NCI-H460 (cell line): ENCODE measurements around the gene PLXDC2. TPM values are rescaled to one million over a fixed set of nuclear protein-coding genes. Genes with fewer than 3 reads are reported as not detected.

Source experiments
- DNase-seq: peaks from one replicate; pipeline ENCODE4 v3.0.0-alpha.2; 2016; ENCODE audit warnings: low read depth; ENCODE audit errors: extremely low read depth
- small RNA-seq, 2 experiments: library from RNA; depleted of rRNA; stranded (forward); fragments of <200 nt; gene quantifications; one replicate each; pipeline ENCODE3, GENCODE V24; 2014
- total RNA-seq: library from RNA; depleted of rRNA; stranded (reverse); fragments of >200 nt; shearing (Covaris generic); gene quantifications from 2 replicates; pipeline ENCODE4 v1.2.3, GENCODE V29; 2014

Gene PLXDC2
- total RNA-seq, 1 experiment from 2014 or later, result 0.07 TPM

DNA sequence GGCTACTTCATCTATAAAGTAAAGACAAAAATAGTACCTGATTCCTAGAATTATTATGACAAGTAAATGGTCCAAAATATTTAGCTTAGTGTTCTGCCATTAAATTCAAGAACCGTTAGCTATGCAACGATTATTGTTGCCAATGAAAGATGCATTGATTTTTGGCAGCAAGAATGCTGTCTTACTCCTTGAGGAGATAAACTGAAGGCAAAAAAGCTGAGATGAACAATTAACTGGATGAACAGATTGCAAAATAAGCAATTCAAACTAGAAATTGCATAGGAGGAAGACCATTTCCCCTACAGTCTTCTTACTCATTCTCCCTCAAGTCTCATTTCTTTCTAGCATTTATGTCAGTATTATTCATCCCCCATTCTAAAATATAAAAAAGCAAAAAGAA, 484.5 kb downstream of the PLXDC2 start:
- DNase-seq, result no peak

DNA sequence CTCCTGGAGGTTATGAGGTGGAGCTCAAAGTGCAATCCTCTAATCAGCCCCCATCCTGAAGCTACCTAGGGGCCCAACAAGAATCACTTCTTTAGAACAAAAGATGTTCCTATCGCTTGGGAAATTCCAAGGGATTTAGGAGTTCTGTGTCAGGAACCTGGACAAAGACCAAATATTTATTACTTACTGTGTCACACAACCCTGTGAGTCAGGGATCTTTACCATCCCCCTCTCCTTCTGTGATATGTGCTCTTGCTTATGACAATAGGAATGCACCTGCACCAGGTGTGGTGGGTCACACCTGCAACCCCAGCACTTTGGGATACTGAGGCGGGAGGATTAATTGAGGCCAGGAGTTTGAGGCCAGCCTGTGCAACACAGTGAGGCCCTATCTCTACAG, 485.8 kb downstream of the PLXDC2 start:
- no peak for DNase-seq

DNA sequence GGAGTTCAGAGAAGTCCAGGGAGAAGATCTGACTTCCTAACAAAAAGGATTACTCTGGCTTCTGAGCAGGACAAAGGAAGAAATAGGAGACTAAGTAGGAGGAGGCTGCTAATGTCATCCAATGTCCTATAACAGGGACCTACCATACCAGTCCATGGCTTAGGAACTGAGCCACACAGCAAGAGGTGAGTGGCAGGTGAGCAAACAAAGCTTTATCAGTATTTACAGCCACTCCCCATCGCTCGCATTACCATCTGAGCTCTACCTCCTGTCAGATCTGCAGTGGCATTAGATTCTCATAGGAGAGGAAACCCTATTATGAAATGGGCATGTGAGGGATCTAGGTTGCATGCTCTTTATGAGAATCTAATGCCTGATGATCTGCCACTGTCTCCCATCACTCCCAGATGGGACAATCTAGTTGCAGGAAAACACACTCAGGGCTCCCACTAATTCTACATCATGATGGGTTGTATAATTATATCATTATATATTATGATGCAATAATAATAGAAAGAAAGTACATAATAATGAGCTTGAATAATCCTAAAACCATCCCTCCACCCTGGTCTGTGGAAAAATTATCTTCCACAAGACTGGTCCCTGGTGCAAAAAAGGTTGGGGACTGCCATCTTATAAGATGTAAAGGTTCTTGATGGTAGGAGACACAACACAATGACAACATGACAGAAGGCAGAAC, 487.4 kb downstream of the PLXDC2 start:
- DNase-seq, result no peak

DNA sequence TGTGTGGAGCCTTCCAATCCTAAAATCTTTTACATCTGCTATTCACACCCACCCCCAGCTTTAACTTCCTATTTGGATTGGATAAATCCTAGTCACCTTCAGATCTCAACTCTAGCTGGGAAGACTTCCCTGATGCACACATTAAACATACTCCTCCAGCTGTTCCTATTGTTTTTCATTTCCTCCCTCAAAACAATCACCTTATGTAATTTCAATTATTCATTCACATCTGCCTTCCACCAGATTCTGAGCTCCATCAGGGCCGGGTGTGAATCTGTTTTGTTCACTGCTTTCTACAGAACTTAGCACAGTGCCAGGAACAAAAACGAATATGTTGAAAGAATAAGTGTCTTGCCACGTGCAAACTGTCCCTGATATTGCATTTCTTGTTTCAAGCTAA, 497.4 kb downstream of the PLXDC2 start:
- DNase-seq, result no peak

DNA sequence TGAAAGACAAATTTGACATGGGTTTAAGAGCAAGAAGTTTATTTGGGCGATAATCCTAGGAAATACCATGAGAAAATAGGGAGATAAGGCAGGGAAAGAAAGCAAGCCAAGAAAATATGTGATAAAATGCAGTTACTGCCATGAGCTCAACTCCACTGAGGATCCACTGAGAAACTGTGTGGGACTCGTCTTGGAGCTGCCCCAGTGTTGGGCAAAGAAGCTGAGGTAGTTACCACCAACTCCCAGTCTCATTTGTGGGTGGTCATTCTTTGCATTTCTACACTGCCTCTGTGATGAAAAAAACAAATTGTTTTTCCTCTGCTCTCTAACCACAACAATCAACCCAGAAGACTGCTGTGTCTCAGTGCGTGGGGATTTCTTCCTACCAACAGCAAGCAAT, 498.2 kb downstream of the PLXDC2 start:
- no peak for DNase-seq

DNA sequence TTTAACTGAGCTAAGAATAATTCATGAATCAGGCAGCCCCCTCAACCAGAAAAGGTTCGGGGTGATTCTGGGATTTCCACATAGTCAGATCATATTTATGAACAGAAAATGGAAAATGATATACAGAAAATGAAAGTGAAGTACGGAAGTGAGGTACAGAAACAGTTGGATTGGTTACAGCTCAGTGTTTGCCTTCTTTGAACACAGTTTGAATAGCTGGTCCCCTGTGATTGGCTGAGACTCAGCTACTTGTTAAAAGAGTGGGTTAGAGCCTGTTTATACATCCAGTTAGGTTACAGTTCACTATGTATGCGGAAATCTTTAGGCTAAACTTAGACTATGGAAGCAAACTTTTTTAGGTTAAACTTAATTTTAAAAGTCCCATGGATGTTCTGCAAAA, 511.7 kb downstream of the PLXDC2 start:
- DNase-seq, result no peak

DNA sequence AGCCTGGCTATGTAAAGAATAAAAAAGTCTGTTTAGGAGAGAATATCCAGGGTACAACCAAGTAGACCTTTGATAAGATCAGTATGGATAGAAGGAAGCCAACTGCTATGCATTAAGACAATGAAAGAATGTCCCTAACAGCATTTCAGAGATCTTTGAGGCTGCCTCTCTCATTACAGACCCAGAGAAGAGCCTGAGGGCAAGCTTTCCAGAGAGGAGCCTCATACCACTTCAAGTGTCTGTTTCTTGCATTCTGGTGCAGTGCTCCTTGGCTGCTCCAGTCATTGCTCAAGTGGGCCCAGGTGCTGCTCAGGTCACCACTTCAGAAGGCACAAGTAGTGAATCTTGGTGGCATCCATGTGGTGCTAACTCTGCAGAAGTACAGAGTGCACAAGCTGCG, 514.0 kb downstream of the PLXDC2 start:
- DNase-seq, result no peak

DNA sequence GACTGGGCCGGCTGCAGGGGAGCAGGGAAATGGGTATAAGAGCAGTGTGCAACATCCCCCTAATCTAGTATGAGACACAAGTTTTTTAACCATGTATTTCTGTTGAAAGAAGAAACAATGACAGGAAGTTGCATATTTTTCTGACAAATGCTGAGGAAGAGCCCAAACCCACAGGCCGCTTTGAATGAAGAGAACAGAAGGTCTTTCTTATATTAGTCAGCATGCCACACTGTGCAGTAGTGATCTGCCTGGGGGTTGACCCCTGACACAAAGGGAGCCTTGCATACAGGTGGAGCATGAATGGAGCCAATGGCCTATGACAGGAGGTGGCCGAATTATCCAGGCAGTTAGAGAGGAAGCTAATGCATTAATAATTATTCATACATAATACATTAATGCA, 518.3 kb downstream of the PLXDC2 start:
- no peak for DNase-seq

Small RNA genes lying within 50 kb of the gene (small RNA-seq; reads per million reads assigned to genes)
- gene RNU6-1212P, result 0 reads per million in 2 experiments
